SK-N-MC (cell line): Measurements from ENCODE around the gene SH3BP5.

Experiments
- EZH2 ChIP-seq: fragments of 200-600 bp; sonication (generic); IDR thresholded peaks from one replicate; pipeline ENCODE4 v1.6.1; 2017; ENCODE audit warnings: antibody characterized with exemption
- POLR2AphosphoS5 ChIP-seq: IDR thresholded peaks from 2 replicates; pipeline ENCODE4 v1.6.1; 2012; ENCODE audit warnings: mild to moderate bottlenecking, low read depth, low read length, borderline replicate concordance

DNA sequence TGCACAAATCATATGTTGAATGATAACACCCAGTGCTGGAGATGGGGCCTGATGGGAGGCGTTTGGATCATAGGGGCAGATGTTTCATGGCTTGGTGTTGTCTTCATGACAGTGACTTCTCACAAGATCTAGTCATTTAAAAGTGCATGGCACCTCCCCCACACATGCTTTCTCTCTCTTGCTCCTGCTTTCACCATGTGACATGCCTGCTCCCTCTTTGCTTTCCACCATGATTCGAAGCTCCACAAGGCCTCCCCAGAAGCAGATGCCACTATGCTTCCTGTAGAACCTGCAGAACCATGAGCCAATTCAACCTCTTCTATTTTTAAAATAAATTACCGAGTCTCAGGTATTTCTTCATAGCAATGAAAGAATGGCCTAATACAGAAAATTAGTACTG lies 17.8 kb upstream of the SH3BP5 start:
- TF ChIP-seq POLR2AphosphoS5 (no peak), EZH2 (no peak)
